SK-N-SH (cell line): ENCODE measurements around the gene MEIKIN. TPM values are rescaled to one million over a fixed set of nuclear protein-coding genes. Genes with fewer than 3 reads are reported as not detected.
A peak's percentile ranks its signal among the peaks of the same experiment; 100 is the strongest.

Source experiments
- CTCF ChIA-PET: fragments of 300-600, 350-600 bp; formaldehyde crosslinking; extraction: SDS; loops from one replicate; lab custom pipeline; 2021; lab: Yijun Ruan, JAX
- POLR2A ChIA-PET: fragments of 350-600 bp; sonication (Branson Sonifier 250); formaldehyde crosslinking; extraction: SDS; loops from one replicate; lab custom pipeline; 2020; ENCODE audit warnings: antibody characterized with exemption, inconsistent platforms; lab: Yijun Ruan, JAX
- DNase-seq: peaks from one replicate; pipeline ENCODE4 v3.0.0; 2012
- H2AFZ ChIP-seq: fragments of 200-600 bp; sonication (generic); 2 replicates; pipeline ENCODE4 v1.8.1; 2016; ENCODE audit warnings: antibody characterized with exemption, mild to moderate bottlenecking, low read depth
- H3F3A ChIP-seq: fragments of 200-600 bp; sonication (generic); replicated peaks from 2 replicates; pipeline ENCODE3; 2016; ENCODE audit warnings: antibody characterized with exemption, mild to moderate bottlenecking; ENCODE audit not compliant: insufficient read depth
- H3K27ac ChIP-seq, 2 experiments: fragments of 200-500 bp in 1 of 2; fragments of 200-600 bp in 1 of 2; sonication (Bioruptor generic) in 1 of 2; sonication (generic), shearing (Covaris generic) in 1 of 2; 2 replicates each; pipeline versions ENCODE4 v1.5.1 to v1.6.1; 2014 to 2016; ENCODE audit warnings: low read depth in 2 of 2, inconsistent platforms in 1 of 2, low read length in 1 of 2, mild to moderate bottlenecking in 1 of 2, mixed read lengths in 1 of 2
- H3K27me3 ChIP-seq: fragments of 200-600 bp; sonication (generic), shearing (Covaris generic); 2 replicates; pipeline ENCODE4 v1.6.1; 2016; ENCODE audit warnings: mixed run types; ENCODE audit not compliant: insufficient read depth
- H3K36me3 ChIP-seq, 2 experiments: fragments of 200-500 bp in 1 of 2; fragments of 200-600 bp in 1 of 2; sonication (Bioruptor generic) in 1 of 2; sonication (generic) in 1 of 2; replicated peaks in 1 of 2; 2 replicates each; pipeline versions ENCODE3 to v1.5.1; 2014 to 2016; ENCODE audit warnings: low read length in 1 of 2, mild to moderate bottlenecking in 1 of 2; ENCODE audit not compliant: insufficient read depth in 2 of 2, control insufficient read depth in 1 of 2
- H3K4me1 ChIP-seq, 2 experiments: fragments of 200-500 bp in 1 of 2; fragments of 200-600 bp in 1 of 2; sonication (Bioruptor generic) in 1 of 2; sonication (generic), shearing (Covaris generic) in 1 of 2; 2 replicates each; pipeline versions ENCODE4 v1.5.1 to v1.6.1; 2014 to 2016; ENCODE audit warnings: low read depth in 1 of 2, low read length in 1 of 2, mixed run types in 1 of 2; ENCODE audit not compliant: insufficient read depth in 2 of 2, control insufficient read depth in 1 of 2
- H3K4me2 ChIP-seq: fragments of 200-600 bp; sonication (generic), shearing (Covaris generic); 2 replicates; pipeline ENCODE4 v1.6.1; 2017; ENCODE audit warnings: mixed run types
- H3K4me3 ChIP-seq, 2 experiments: fragments of 200-500 bp in 1 of 2; fragments of 200-600 bp in 1 of 2; sonication (Bioruptor generic) in 1 of 2; sonication (generic), shearing (Covaris generic) in 1 of 2; 2 replicates each; pipeline versions ENCODE4 v1.5.1 to v1.8.1; 2014 to 2016; ENCODE audit warnings: low read depth in 2 of 2, inconsistent platforms in 1 of 2, low read length in 1 of 2, mild to moderate bottlenecking in 1 of 2, mixed read lengths in 1 of 2, moderate library complexity in 1 of 2
- H3K79me2 ChIP-seq: fragments of 200-600 bp; sonication (generic); 2 replicates; pipeline ENCODE4 v1.8.1; 2017; ENCODE audit warnings: mild to moderate bottlenecking; ENCODE audit not compliant: insufficient read depth
- H3K9ac ChIP-seq: fragments of 200-600 bp; sonication (generic); 2 replicates; pipeline ENCODE4 v1.6.1; 2017; ENCODE audit warnings: mixed run types
- H3K9me2 ChIP-seq: fragments of 200-600 bp; sonication (generic); 2 replicates; pipeline ENCODE4 v1.6.1; 2017; ENCODE audit warnings: mixed run types
- H3K9me3 ChIP-seq: fragments of 200-600 bp; sonication (generic); 2 replicates; pipeline ENCODE4 v1.6.1; 2017; ENCODE audit warnings: mixed run types, mild to moderate bottlenecking, moderate library complexity
- H4K20me1 ChIP-seq: fragments of 200-600 bp; sonication (generic); 2 replicates; pipeline ENCODE4 v1.6.1; 2017; ENCODE audit warnings: mild to moderate bottlenecking, mixed run types; ENCODE audit not compliant: insufficient read depth
- CHD2 ChIP-seq: fragments of 150-350 bp; IDR thresholded peaks from 2 replicates; pipeline ENCODE4 v1.6.1; 2018; ENCODE audit warnings: low read length; ENCODE audit not compliant: partially characterized antibody
- FOSL2 ChIP-seq: IDR thresholded peaks from 2 replicates; pipeline ENCODE4 v1.4.0; 2012; ENCODE audit warnings: low read depth, mild to moderate bottlenecking, moderate library complexity, borderline replicate concordance
- FOXJ3 ChIP-seq: sonication (generic); formaldehyde crosslinking; IDR thresholded peaks from 2 replicates; pipeline ENCODE4 v1.5.1; 2020; ENCODE audit warnings: mild to moderate bottlenecking, missing genetic modification reagents
- GABPA ChIP-seq: IDR thresholded peaks from 2 replicates; pipeline ENCODE4 v1.4.0; 2012; ENCODE audit warnings: low read depth, mild to moderate bottlenecking
- JUND ChIP-seq: IDR thresholded peaks from 2 replicates; pipeline ENCODE4 v1.4.0; 2012
- MEF2A ChIP-seq: IDR thresholded peaks from 2 replicates; pipeline ENCODE4 v1.4.0; 2012; ENCODE audit warnings: low read depth, borderline replicate concordance
- MXI1 ChIP-seq: IDR thresholded peaks from 2 replicates; pipeline ENCODE4 v1.6.1; 2012; ENCODE audit warnings: mild to moderate bottlenecking, low read depth, low read length, improper control_type of control experiment
- POLR2AphosphoS5 ChIP-seq: IDR thresholded peaks from 2 replicates; pipeline ENCODE4 v1.6.1; 2012; ENCODE audit warnings: low read depth, low read length
- RFX5 ChIP-seq: IDR thresholded peaks from 2 replicates; pipeline ENCODE4 v1.6.1; 2012; ENCODE audit warnings: mild to moderate bottlenecking, improper control_type of control experiment, low read length
- RXRA ChIP-seq: IDR thresholded peaks from 2 replicates; pipeline ENCODE4 v1.4.0; 2012; ENCODE audit warnings: low read depth, mild to moderate bottlenecking, borderline replicate concordance
- SMC3 ChIP-seq: IDR thresholded peaks from 2 replicates; pipeline ENCODE4 v1.6.1; 2012; ENCODE audit warnings: low read depth, low read length, improper control_type of control experiment
- TAF1 ChIP-seq: IDR thresholded peaks from 2 replicates; pipeline ENCODE4 v1.6.1; 2012; ENCODE audit warnings: low read depth, mild to moderate bottlenecking, low read length, moderate library complexity, borderline replicate concordance
- TEAD4 ChIP-seq: IDR thresholded peaks from 2 replicates; pipeline ENCODE4 v1.4.0; 2012; ENCODE audit warnings: mild to moderate bottlenecking, borderline replicate concordance; ENCODE audit not compliant: insufficient read depth
- YY1 ChIP-seq: IDR thresholded peaks from 2 replicates; pipeline ENCODE4 v1.4.0; 2012; ENCODE audit warnings: low read depth, mild to moderate bottlenecking
- ZBTB33 ChIP-seq: IDR thresholded peaks from 2 replicates; pipeline ENCODE4 v1.4.0; 2012; ENCODE audit warnings: low read depth, borderline replicate concordance
- WGBS: methylation state at CpG from one replicate; pipeline ENCODE4 v1.1.6; 2017; ENCODE audit warnings: low lambda C conversion rate; 5-methylcytosine and 5-hydroxymethylcytosine counted together
- polyA plus RNA-seq, 3 experiments: library from polyadenylated mRNA; depleted of rRNA; stranded (reverse); fragments of >200 nt; gene quantifications; 2 replicates each; pipeline ENCODE4 v1.2.3, GENCODE V29; 2012

MEIKIN gene
- polyA plus RNA-seq, 1 of the 3 experiments (the other 2 are of a cell fraction), result not detected

GRCh38 chr5:131821221-131821620 is 124.2 kb downstream of the MEIKIN start (continued):
- TF ChIP-seq ZBTB33, result no peak
- no peak for TF ChIP-seq SMC3
- TF ChIP-seq MXI1, result no peak
- no peak for TF ChIP-seq CHD2
- TF ChIP-seq GABPA, result no peak
- no peak for TF ChIP-seq FOXJ3 (CRISPR knock-in tag)

- Histone ChIP-seq H3K4me2 (no peak overlapping the region), H3K27me3 (no peaks in the 10 kb centered on the region), H3K9me3 (no peaks in the 10 kb centered on the region), H3K9ac (no peak overlapping the region), H2AFZ (0 out of 2 replicates have a peak overlapping the region, but pooled peaks have one; percentile 45), H3K79me2 (no peaks in the 10 kb centered on the region), H3K36me3 (no peaks in the 10 kb centered on the region), H3K4me3 (no peak overlapping the region), H3K4me1 (no peaks in the 10 kb centered on the region), H3F3A (no peaks in the 10 kb centered on the region), H4K20me1 (no peaks in the 10 kb centered on the region), H3K27ac (no peak overlapping the region), H3K9me2 (no peaks in the 10 kb centered on the region)
- no peak for DNase-seq
- ChIA-PET CTCF (no interaction called here), POLR2A (no interaction called here)
- WGBS, result 80% methylated on average over 2 of the region's 2 CpGs
- TF ChIP-seq YY1 (no peak), MEF2A (no peak), TEAD4 (no peak), CHD2 (no peak), POLR2AphosphoS5 (no peak), TAF1 (no peak), RXRA (no peak), RFX5 (no peak)
Measured at GRCh38 chr5:131818001-131818724, 127.3 kb downstream of the MEIKIN start.

GRCh38 chr5:131814990-131815389 is 130.5 kb downstream of the MEIKIN start:
- no peak overlapping the region for H3K9ac ChIP-seq
- no peak overlapping the region for H3K4me3 ChIP-seq
- H3K9me2 ChIP-seq, result no peaks in the 10 kb centered on the region
- no peak overlapping the region for H2AFZ ChIP-seq
- DNase-seq, result no peak
- ChIA-PET POLR2A (no interaction called here), CTCF (no interaction called here)
- no peak overlapping the region for H3K4me2 ChIP-seq
- WGBS, result 8% methylated on average over 2 of the region's 2 CpGs
- H3K27ac ChIP-seq, result no peak overlapping the region
- no peaks in the 10 kb centered on the region for H4K20me1 ChIP-seq
- no peaks in the 10 kb centered on the region; a peak in 1 of 4 replicates for H3K4me1 ChIP-seq
- no peaks in the 10 kb centered on the region for H3K9me3 ChIP-seq
- TF ChIP-seq TEAD4 (peak; percentile 71; the same call in 1 of the 2 replicates), MXI1 (no peak), FOSL2 (peak; percentile 56; the same call in 1 of the 2 replicates), JUND (peak; percentile 69)
- no peaks in the 10 kb centered on the region for H3K36me3 ChIP-seq
- H3K27me3 ChIP-seq, result no peaks in the 10 kb centered on the region
- H3F3A ChIP-seq, result no peaks in the 10 kb centered on the region
- H3K79me2 ChIP-seq, result no peaks in the 10 kb centered on the region
